MCF 10A (cell line): Measurements from ENCODE around the gene CRTC1. TPM values are rescaled to one million over a fixed set of nuclear protein-coding genes. Genes with fewer than 3 reads are reported as not detected.
"Not testable (repeated sequence)": the region's sequence is repeated elsewhere in the genome, so short reads cannot be mapped to it uniquely, and the experiment has no call there.

Experiments
- BruUV-seq: library from RNA; stranded (reverse); fragments of 400-500 nt; replicated peaks from 2 replicates; lab custom pipeline; 2021; lab: Mats Ljungman, UMichigan
- CTCF ChIA-PET: fragments of 300-600 bp; sonication (Branson Sonifier 250); formaldehyde crosslinking; extraction: SDS; loops from one replicate; lab custom pipeline; 2021; ENCODE audit warnings: antibody characterized with exemption, inconsistent platforms; lab: Yijun Ruan, JAX
- POLR2A ChIA-PET: fragments of 300-600, 350-650 bp; sonication (Branson Sonifier 250); formaldehyde crosslinking; extraction: SDS; loops from one replicate; lab custom pipeline; 2020; ENCODE audit warnings: antibody characterized with exemption, inconsistent platforms; lab: Yijun Ruan, JAX
- DNase-seq: peaks from one replicate; pipeline ENCODE4 v3.0.0-alpha.2; 2018; ENCODE audit not compliant: unreplicated experiment
- H3K27ac Mint-ChIP-seq: one replicate; pipeline ENCODE4 v1.8.0; 2022; ENCODE audit warnings: mild to moderate bottlenecking, low read depth, mixed read lengths; ENCODE audit not compliant: unreplicated experiment
- H3K27me3 Mint-ChIP-seq: one replicate; pipeline ENCODE4 v1.8.0; 2022; ENCODE audit warnings: mixed read lengths; ENCODE audit not compliant: insufficient read depth, unreplicated experiment
- H3K36me3 Mint-ChIP-seq: one replicate; pipeline ENCODE4 v1.8.0; 2022; ENCODE audit warnings: mild to moderate bottlenecking, moderate library complexity, mixed read lengths; ENCODE audit not compliant: insufficient read depth, unreplicated experiment
- H3K4me1 Mint-ChIP-seq: one replicate; pipeline ENCODE4 v1.8.0; 2022; ENCODE audit warnings: mixed read lengths; ENCODE audit not compliant: insufficient read depth, unreplicated experiment
- H3K4me3 Mint-ChIP-seq: one replicate; pipeline ENCODE4 v1.8.0; 2022; ENCODE audit warnings: mild to moderate bottlenecking, moderate library complexity, mixed read lengths; ENCODE audit not compliant: unreplicated experiment
- H3K9me3 Mint-ChIP-seq: one replicate; pipeline ENCODE4 v1.8.0; 2022; ENCODE audit warnings: mixed read lengths; ENCODE audit not compliant: unreplicated experiment
- intact Hi-C: fragments of 100-400 bp; cut with micrococcal nuclease; formaldehyde crosslinking; loops from 2 replicates; pipeline ENCODE4 v1.14.1; 2022
- total RNA-seq: library from RNA; stranded (reverse); gene quantifications from 2 replicates; pipeline ENCODE4 v1.2.3, GENCODE V29; 2022
- TF ChIP-seq, protein P1 (sequence below): fragments of 200-600 bp; IDR thresholded peaks from one replicate; pipeline ENCODE4 v1.8.0; 2022; ENCODE audit warnings: antibody characterized with exemption, mild to moderate bottlenecking; ENCODE audit not compliant: unreplicated experiment

The CRTC1 gene
- total RNA-seq, 1 experiment from 2014 or later = 11.1 TPM

- no peaks in the 10 kb centered on the region for H3K27me3 Mint-ChIP-seq
- POLR2A ChIA-PET = no interaction called here
- TF ChIP-seq, protein P1, sequence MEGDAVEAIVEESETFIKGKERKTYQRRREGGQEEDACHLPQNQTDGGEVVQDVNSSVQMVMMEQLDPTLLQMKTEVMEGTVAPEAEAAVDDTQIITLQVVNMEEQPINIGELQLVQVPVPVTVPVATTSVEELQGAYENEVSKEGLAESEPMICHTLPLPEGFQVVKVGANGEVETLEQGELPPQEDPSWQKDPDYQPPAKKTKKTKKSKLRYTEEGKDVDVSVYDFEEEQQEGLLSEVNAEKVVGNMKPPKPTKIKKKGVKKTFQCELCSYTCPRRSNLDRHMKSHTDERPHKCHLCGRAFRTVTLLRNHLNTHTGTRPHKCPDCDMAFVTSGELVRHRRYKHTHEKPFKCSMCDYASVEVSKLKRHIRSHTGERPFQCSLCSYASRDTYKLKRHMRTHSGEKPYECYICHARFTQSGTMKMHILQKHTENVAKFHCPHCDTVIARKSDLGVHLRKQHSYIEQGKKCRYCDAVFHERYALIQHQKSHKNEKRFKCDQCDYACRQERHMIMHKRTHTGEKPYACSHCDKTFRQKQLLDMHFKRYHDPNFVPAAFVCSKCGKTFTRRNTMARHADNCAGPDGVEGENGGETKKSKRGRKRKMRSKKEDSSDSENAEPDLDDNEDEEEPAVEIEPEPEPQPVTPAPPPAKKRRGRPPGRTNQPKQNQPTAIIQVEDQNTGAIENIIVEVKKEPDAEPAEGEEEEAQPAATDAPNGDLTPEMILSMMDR = no peak
- H3K9me3 Mint-ChIP-seq = no peaks in the 10 kb centered on the region
- BruUV-seq = no TSS peak
- peaks cover 15% of the 10 kb centered on the region for H3K36me3 Mint-ChIP-seq
- DNase-seq = peak; percentile 23
- no peaks in the 10 kb centered on the region for H3K4me1 Mint-ChIP-seq
- no peak overlapping the region for H3K4me3 Mint-ChIP-seq
- CTCF ChIA-PET = no interaction called here
- no peak overlapping the region for H3K27ac Mint-ChIP-seq
- intact Hi-C loops = no loop called here
Observed at GRCh38 chr19:18730885-18731513, 47.5 kb downstream of the CRTC1 start.

- Mint-ChIP-seq H3K27me3 (no peaks in the 10 kb centered on the region), H3K9me3 (no peaks in the 10 kb centered on the region), H3K36me3 (peaks cover 15% of the 10 kb centered on the region), H3K4me3 (no peak overlapping the region), H3K4me1 (no peaks in the 10 kb centered on the region), H3K27ac (no peak overlapping the region)
- intact Hi-C loops = no loop called here
- ChIA-PET CTCF (interaction anchor here (0.6 kb wide), 1 partner anchor 21 kb away, joined by 3 read pairs; no protein-coding TSS in a partner anchor), POLR2A (no interaction called here)
- DNase-seq = peak; percentile 23
- BruUV-seq = no TSS peak
- TF ChIP-seq, protein P1 = no peak
Observed at GRCh38 chr19:18731562-18732008, 48.1 kb downstream of the CRTC1 start.

GRCh38 chr19:18733196-18733647, 49.7 kb downstream of the CRTC1 start:
- CTCF ChIA-PET = interaction anchor here (0.6 to 0.7 kb wide), 2 partner anchors 130 to 437 kb away, joined by 3 read pairs; no protein-coding TSS in a partner anchor

DNA sequence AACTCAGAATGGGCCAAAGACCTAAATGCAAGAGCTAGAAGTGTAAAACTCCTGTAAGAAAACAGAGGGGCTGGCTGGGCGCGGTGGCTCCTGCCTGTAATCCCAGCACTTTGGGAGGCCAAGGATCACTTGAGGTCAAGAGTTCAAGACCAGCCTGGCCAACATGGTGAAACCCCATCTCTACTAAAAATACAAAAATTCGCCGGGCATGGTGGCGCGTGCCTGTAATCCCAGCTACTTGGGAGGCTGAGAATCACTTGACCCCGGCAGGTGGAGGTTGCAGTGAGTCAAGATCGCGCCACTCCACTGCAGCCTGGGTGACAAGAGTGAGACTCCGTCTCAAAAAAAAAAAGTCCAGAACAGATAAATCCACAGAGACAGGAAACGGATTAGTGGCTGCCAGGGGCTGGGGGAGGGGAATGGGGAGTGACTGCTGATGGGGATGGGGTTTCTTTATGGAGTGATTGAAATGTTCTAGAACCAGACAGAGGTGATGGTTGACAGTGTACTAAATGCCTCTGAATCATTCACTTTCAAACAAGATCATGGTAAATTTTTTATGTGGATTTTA, 50.4 kb downstream of the CRTC1 start:
- POLR2A ChIA-PET, BruUV-seq, H3K4me3 Mint-ChIP-seq, DNase-seq, H3K27me3 Mint-ChIP-seq, H3K4me1 Mint-ChIP-seq, H3K27ac Mint-ChIP-seq, H3K9me3 Mint-ChIP-seq, intact Hi-C loops: not testable (repeated sequence)
- CTCF ChIA-PET = interaction anchor here (0.6 to 0.7 kb wide), 2 partner anchors 130 to 437 kb away, joined by 3 read pairs; no protein-coding TSS in a partner anchor
- peaks cover 15% of the 10 kb centered on the region for H3K36me3 Mint-ChIP-seq

More at GRCh38 chr19:18733196-18733647, 49.7 kb downstream of the CRTC1 start:
- BruUV-seq = no TSS peak
- no peak for DNase-seq
- POLR2A ChIA-PET = interaction anchor here (0.8 kb wide), 1 partner anchor 176 kb away, joined by 3 read pairs; the partner anchor contains the start of gene KXD1
- no peak overlapping the region for H3K27ac Mint-ChIP-seq
- intact Hi-C loops = no loop called here
- H3K4me3 Mint-ChIP-seq = no peak overlapping the region
- no peaks in the 10 kb centered on the region for H3K4me1 Mint-ChIP-seq
- H3K9me3 Mint-ChIP-seq = no peaks in the 10 kb centered on the region
- peaks cover 15% of the 10 kb centered on the region for H3K36me3 Mint-ChIP-seq
- H3K27me3 Mint-ChIP-seq = no peaks in the 10 kb centered on the region
- TF ChIP-seq, protein P1 = no peak
